GM18505 (cell line): ENCODE data around the gene MYL3.
"Not testable (repeated sequence)": the region's sequence is repeated elsewhere in the genome, so short reads cannot be mapped to it uniquely, and the experiment has no call there.

ENCODE experiments used
- ATAC-seq: cut with Tn5 transposase; IDR thresholded peaks from one replicate; pipeline ENCODE4 v1.9.1; 2021; ENCODE audit not compliant: unreplicated experiment
- POLR2A ChIP-seq: IDR thresholded peaks from 4 replicates; pipeline ENCODE4 v1.6.1; 2011; ENCODE audit warnings: borderline replicate concordance; ENCODE audit not compliant: insufficient read depth, insufficient read length; ENCODE audit errors: extremely low read depth

MYL3 gene

DNA sequence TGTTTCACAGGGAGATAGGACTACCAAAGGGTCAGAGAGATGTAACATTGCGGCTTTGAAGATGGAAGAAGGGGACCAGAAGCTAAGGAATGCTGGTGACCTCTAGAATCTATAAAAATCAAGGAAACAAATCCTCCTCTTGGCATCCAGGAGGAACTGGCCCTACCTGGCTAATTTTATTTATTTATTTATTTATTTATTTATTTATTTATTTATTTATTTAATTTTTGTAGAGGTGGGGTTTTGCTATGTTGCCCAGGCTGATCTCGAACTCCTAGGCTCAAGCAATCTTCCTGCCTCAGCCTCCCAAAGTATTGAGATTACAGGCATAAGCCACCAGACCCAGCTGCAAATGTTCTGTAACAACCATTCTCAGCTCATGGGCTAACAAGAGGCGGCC, 19.7 kb downstream of the MYL3 start:
- TF ChIP-seq POLR2A, result no peak
- no peak for ATAC-seq

GRCh38 chr3:46840491-46840890, 22.8 kb downstream of the MYL3 start:
- ATAC-seq, result no peak
- TF ChIP-seq POLR2A, result no peak

DNA sequence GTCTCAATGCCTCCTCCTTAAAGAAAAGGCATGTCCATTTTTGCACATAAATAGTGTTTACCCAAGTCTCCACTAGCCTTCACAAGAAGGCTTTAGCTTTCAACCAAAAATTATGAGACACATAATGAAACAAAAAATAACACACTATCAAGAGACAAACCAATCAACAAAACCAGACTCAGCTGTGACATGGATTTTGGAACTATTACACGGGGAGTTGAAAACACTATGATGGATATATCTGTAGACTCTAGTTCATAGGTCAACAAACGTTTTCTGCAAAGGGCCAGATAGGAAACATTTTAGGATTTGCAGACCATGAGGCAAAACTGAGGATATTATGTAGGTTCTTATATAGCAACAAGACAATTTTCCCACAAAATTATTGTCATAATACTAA, 24.9 kb downstream of the MYL3 start:
- ATAC-seq, result no peak
- no peak for TF ChIP-seq POLR2A

GRCh38 chr3:46835491-46835890, 27.8 kb downstream of the MYL3 start:
- TF ChIP-seq POLR2A, result no peak
- ATAC-seq, result no peak

DNA sequence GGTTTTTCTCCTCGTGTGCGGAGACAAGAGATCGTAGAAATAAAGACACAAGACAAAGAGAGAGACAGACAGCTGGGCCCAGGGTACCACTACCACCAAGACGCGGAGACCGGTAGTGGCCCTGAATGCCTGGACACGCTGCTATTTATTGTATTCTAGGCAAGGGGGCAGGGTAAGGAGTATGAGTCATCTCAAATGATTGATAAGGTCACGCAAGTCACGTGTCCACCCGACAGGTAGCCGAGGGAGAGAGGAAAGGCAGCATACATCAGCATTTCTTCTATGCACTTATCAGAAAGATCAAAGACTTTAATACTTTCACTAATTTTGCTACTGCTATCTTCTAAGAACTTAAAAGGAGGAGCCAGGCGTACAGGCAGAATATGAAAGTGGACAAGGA, 28.2 kb downstream of the MYL3 start:
- no peak for TF ChIP-seq POLR2A
- no peak for ATAC-seq

DNA sequence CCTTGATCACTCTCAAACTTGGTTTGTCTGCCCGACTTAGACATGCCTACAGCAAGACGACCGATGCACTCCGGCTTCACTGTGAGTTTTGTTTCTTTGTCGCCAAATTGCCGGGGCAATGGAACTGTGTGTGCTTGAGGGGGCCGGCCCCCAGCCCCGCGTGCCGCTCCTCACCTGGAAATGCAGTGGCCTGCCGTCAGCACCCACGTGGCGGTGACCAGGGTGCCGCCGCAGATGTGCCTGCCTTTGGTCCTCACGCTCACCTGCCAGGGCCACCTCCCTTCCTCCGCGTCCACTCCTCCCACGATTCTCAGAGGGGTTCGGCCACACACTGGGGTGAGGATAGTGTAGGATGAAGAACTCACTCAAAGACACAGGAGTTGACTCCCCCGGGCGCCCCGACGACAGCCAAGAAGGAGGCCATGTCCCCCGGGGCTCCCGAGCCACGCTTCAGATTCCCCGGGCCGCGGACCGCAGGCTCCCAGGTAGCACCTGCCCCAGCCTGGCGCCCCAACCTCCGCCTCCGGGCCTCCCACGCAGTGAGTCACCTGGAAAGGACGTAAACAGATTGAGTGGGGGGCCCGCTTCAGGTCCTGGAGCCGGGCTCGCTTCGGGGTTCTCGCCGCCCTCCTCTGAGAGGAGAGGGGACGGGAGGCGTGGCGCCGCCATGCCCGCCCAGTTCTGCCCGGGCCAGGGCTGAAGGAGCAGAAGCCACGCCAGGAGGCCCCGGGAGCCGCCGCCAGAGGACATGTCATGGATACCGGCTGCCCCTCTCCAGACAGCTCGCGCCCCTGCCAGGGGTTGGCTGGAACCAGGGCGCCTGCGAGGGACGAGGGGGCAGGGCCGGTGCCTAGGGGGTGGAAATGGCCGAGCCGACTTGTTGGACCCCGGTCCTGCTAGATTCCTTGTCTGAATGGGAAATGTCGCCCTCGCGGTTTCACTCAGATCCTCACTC, 29.6 kb downstream of the MYL3 start:
- no peak for TF ChIP-seq POLR2A
- no peak for ATAC-seq

DNA sequence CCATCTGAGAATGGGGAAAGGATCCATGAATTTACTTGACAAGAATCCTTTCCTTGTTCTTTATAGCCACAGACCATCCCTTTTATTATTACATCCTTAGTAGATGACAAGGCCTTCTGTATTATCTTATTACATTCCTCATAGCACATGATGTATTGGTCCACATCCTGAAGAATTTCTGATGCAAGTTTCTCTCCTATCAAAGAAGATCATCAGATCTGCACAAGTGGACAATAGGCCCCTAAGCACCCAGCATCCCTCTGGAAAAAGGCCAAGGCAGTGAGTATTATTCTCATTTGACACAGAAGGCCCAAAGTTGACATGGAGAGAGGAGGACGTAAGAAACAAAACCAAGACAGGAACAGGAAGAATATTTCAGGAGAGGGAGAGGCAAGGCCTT, 31.4 kb downstream of the MYL3 start:
- no peak for TF ChIP-seq POLR2A
- no peak for ATAC-seq

- no peak for ATAC-seq
- no peak for TF ChIP-seq POLR2A
Measured at GRCh38 chr3:46831316-46831715, 31.9 kb downstream of the MYL3 start.

DNA sequence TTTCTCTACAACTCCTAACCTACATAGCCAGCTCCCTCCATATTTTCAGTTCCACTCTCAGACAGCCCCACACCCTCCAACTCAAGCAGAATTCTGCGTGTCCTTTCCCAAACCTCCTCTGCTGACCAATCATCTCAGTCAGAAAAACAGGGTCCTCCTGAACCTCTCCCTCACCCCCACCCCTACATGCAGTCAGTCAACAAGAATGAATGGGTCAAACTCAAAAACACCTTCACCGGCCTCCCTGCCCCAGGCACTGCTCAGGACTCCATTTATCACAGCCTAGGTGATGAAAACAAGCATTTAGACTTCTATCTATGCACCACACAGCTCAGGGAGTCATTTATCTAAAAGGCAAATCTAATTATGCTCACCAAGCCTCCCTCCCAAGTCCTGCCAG, 32.4 kb downstream of the MYL3 start:
- no peak for ATAC-seq
- TF ChIP-seq POLR2A, result no peak

DNA sequence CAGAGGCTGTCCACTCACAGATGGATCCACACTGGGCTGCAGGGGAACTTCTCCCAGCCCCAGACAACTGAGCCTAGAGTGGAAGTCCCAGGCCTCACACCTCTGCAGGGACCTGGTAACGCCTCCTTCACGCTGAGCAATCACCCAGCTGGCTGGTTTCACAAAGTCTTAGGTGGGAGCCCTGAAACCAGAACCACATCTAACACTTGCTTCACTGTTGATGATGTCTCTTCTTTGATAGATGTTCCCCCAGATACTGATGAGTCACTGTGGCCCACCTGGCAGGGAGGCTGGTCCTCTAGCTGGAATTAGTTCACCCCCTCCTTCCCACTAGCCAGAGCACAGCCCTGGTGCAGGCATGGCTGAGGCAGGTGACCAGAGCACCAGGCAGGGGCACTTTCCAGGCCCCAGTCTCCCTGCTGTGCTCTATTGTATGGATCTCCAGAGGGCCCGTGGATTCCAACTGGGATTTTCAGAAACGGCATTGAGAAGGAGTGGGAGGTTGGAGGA, 33.5 kb downstream of the MYL3 start:
- ATAC-seq, result peak; percentile 72
- TF ChIP-seq POLR2A, result peak; percentile 36

DNA sequence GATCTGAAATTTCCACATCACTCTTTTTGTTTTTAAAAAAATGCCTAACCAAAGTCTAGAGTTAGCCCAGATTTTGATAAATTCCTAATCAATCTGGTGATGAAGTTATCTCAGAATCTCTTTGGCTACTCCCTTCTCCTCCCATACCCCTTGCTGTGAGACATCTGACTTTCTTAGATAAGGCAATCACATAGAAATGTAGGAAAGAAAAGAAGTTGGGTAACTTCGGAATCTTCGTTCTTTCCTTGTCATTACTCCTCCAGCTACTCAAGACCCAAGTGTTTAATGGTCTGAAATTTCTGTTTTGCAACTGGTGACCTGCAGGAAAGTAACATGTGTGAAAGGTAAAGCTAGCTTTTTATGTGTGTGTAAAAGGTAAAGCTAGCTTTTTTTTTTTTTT, 37.8 kb downstream of the MYL3 start:
- TF ChIP-seq POLR2A, result no peak
- ATAC-seq, result no peak

DNA sequence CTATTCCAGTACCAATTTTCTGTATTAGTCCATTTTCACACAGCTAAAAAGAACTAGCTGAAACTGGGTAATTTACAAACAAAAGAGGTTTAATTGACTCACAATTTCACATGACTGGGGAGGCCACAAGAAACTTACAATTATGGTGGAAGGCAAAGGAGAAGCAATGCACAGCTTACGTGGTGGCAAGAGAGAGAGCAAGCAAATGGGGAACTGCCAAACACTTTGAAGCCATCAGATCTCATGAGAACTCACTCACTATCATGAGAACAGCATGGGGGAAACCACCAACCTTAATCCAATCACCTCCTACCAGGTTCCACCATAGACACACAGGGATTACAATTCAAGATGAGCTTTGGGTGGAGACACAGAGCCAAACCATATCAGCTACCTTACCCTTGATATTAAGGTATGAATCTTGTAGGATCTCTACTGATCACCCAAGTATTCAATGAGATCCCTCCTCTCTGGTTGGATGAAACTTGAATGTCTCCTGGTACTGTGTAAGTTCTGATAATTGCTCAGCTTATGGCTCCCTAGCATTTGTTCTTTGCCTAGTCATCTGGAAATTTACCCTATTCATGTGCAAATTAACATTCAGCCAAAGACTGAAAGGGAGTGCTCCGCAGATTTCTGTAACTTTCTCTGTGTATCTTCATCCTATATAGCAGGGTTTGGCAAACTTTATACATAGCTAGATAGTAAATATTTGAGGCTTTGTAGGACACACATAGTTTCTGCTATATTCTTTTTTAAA, 38.9 kb downstream of the MYL3 start:
- no peak for ATAC-seq
- no peak for TF ChIP-seq POLR2A

- not testable (repeated sequence) for ATAC-seq
Measured at GRCh38 chr3:46823314-46823713, 39.9 kb downstream of the MYL3 start.

- no peak for TF ChIP-seq POLR2A
- no peak for ATAC-seq
Measured at GRCh38 chr3:46821553-46821952, 41.7 kb downstream of the MYL3 start.
